ENCODE measurements around the gene MYCL.
"Not testable (repeated sequence)": the region's sequence is repeated elsewhere in the genome, so short reads cannot be mapped to it uniquely, and the experiment has no call there.

Gene MYCL

GRCh38 chr1:39890273-39890672, 11.4 kb downstream of the MYCL start:
- no peak for DNase-seq (ENCODE audit: low read depth in 2 of 2)

GRCh38 chr1:39886757-39887231, 14.9 kb downstream of the MYCL start:
- DNase-seq (ENCODE audit: low read depth in 2 of 2): no peak

GRCh38 chr1:39885516-39885915, 16.2 kb downstream of the MYCL start:
- no peak for DNase-seq (ENCODE audit: low read depth in 2 of 2)

- no peak for DNase-seq (ENCODE audit: low read depth in 2 of 2)
Measured at GRCh38 chr1:39882152-39882551, 19.6 kb downstream of the MYCL start.

- no peak for DNase-seq (ENCODE audit: low read depth in 2 of 2)
Measured at GRCh38 chr1:39877980-39878956, 23.4 kb downstream of the MYCL start.

- DNase-seq (ENCODE audit: low read depth in 2 of 2): no peak
Measured at GRCh38 chr1:39877231-39877778, 24.4 kb downstream of the MYCL start.

- no peak for DNase-seq (ENCODE audit: low read depth in 2 of 2)
Measured at GRCh38 chr1:39876144-39876543, 25.6 kb downstream of the MYCL start.

GRCh38 chr1:39872698-39873097, 29.0 kb downstream of the MYCL start:
- DNase-seq (ENCODE audit: low read depth in 2 of 2): no peak

GRCh38 chr1:39871796-39872195, 29.9 kb downstream of the MYCL start:
- no peak for DNase-seq (ENCODE audit: low read depth in 2 of 2)

GRCh38 chr1:39871043-39871442, 30.7 kb downstream of the MYCL start:
- DNase-seq (ENCODE audit: low read depth in 2 of 2): not testable (repeated sequence)

- DNase-seq (ENCODE audit: low read depth in 2 of 2): not testable (repeated sequence)
Measured at GRCh38 chr1:39869538-39870112, 32.1 kb downstream of the MYCL start.

- no peak for DNase-seq (ENCODE audit: low read depth in 2 of 2)
Measured at GRCh38 chr1:39866767-39867166, 35.0 kb downstream of the MYCL start.

GRCh38 chr1:39865762-39866161, 36.0 kb downstream of the MYCL start:
- DNase-seq (ENCODE audit: low read depth in 2 of 2): no peak

GRCh38 chr1:39863177-39863576, 38.5 kb downstream of the MYCL start:
- DNase-seq (ENCODE audit: low read depth in 2 of 2): no peak

- no peak for DNase-seq (ENCODE audit: low read depth in 2 of 2)
Measured at GRCh38 chr1:39861003-39861402, 40.7 kb downstream of the MYCL start.

- DNase-seq (ENCODE audit: low read depth in 2 of 2): no peak
Measured at GRCh38 chr1:39859859-39860812, 41.6 kb downstream of the MYCL start.

- DNase-seq (ENCODE audit: low read depth in 2 of 2): no peak
Measured at GRCh38 chr1:39858315-39858714, 43.4 kb downstream of the MYCL start.

GRCh38 chr1:39857126-39857878, 44.4 kb downstream of the MYCL start:
- DNase-seq (ENCODE audit: low read depth in 2 of 2): no peak

GRCh38 chr1:39854738-39855137, 47.0 kb downstream of the MYCL start:
- no peak for DNase-seq (ENCODE audit: low read depth in 2 of 2)

GRCh38 chr1:39854314-39854713, 47.4 kb downstream of the MYCL start:
- DNase-seq (ENCODE audit: low read depth in 2 of 2): no peak

- no peak for DNase-seq (ENCODE audit: low read depth in 2 of 2)
Measured at GRCh38 chr1:39852876-39853275, 48.8 kb downstream of the MYCL start.
